Stomach (tissue), 9 donors: ENCODE results near the gene DNAAF8. TPM values are rescaled to one million over a fixed set of nuclear protein-coding genes. Genes with fewer than 3 reads are reported as not detected.

Source experiments
- DNase-seq, 2 donors: peaks; one replicate each; pipeline versions ENCODE4 v3.0.0 to v3.0.0-alpha.2; 2013 to 2019
- H3K27ac ChIP-seq, 5 donors: fragments of 200-600 bp in 4 of 5; sonication (generic) in 4 of 5; one replicate each; pipeline ENCODE4 v1.5.1; 2013 to 2019; ENCODE audit warnings: mild to moderate bottlenecking in 1 of 5, moderate library complexity in 1 of 5
- H3K27me3 ChIP-seq, 3 donors: fragments of 200-600 bp; sonication (generic); one replicate each; pipeline ENCODE4 v1.5.1; 2017 to 2019; ENCODE audit warnings: mixed run types in 1 of 3
- H3K36me3 ChIP-seq, 4 donors: fragments of 200-600 bp; sonication (generic); 1 replicate in 3 of 4; 2 replicates in 1 of 4; pipeline ENCODE4 v1.5.1; 2016 to 2019
- H3K4me1 ChIP-seq, 4 donors: fragments of 200-600 bp; sonication (generic); one replicate each; pipeline ENCODE4 v1.5.1; 2016 to 2019
- H3K4me3 ChIP-seq, 4 donors: fragments of 200-600 bp; sonication (generic) in 3 of 4; one replicate each; pipeline ENCODE4 v1.5.1; 2016 to 2019; ENCODE audit warnings: mild to moderate bottlenecking in 1 of 4
- H3K9me3 ChIP-seq, 4 donors: fragments of 200-600 bp; sonication (generic); one replicate each; pipeline ENCODE4 v1.5.1; 2016 to 2019
- EP300 ChIP-seq: sonication (generic); formaldehyde crosslinking; IDR thresholded peaks from one replicate; pipeline ENCODE4 v1.6.1; 2017; ENCODE audit warnings: antibody characterized with exemption
- POLR2A ChIP-seq, 4 donors: fragments of 450-650 bp; IDR thresholded peaks; one replicate each; pipeline ENCODE4 v1.6.1; 2016; ENCODE audit warnings: antibody characterized with exemption in 4 of 4, control low read depth in 2 of 4, mild to moderate bottlenecking in 1 of 4, moderate library complexity in 1 of 4
- POLR2AphosphoS5 ChIP-seq, 3 donors: sonication (generic); formaldehyde crosslinking; IDR thresholded peaks; one replicate each; pipeline ENCODE4 v1.6.1; 2016; ENCODE audit warnings: antibody characterized with exemption in 3 of 3
- WGBS, 5 donors: extraction: QIAGEN DNeasy Blood & Tissue Kit in 3 of 5; methylation state at CpG; one replicate each; pipeline versions ENCODE4 v1.1.5 to v1.1.7; 2013 to 2018; 5-methylcytosine and 5-hydroxymethylcytosine counted together
- intact Hi-C: fragments of 100-400 bp; cut with DNase I; formaldehyde crosslinking; loops from one replicate; pipeline ENCODE4 v1.15.1; 2023; ENCODE audit warnings: low total_unique reads
- polyA plus RNA-seq, 3 donors: library from polyadenylated mRNA; stranded (reverse); fragments of 200-250 nt; gene quantifications; one replicate each; pipeline ENCODE4 v1.2.3, GENCODE V29; 2013
- total RNA-seq, 5 donors: library from RNA; depleted of rRNA; stranded (reverse); fragments of >200 nt; gene quantifications; one replicate each; pipeline versions ENCODE4 v1.1.0 to v1.2.3, GENCODE V29; 2014 to 2016
- TF ChIP-seq, protein P1 (sequence below), 7 experiments: fragments of 450-650 bp in 4 of 7; fragments of 200-600 bp in 3 of 7; sonication (generic) in 3 of 7; IDR thresholded peaks; one replicate each; pipeline ENCODE4 v1.5.1; 2016 to 2019; ENCODE audit warnings: antibody characterized with exemption in 7 of 7, control low read depth in 2 of 7, mild to moderate bottlenecking in 1 of 7
- donor health status: healthy with polysubstance abuse.
- donor health status: Bipolar disorder and iron deficiency.
- donor health status: healthy.

DNAAF8 gene
- total and polyA plus RNA-seq, 8 donors, result 0.68 to 1.8 (median 1.2) TPM; not detected in 5

DNA sequence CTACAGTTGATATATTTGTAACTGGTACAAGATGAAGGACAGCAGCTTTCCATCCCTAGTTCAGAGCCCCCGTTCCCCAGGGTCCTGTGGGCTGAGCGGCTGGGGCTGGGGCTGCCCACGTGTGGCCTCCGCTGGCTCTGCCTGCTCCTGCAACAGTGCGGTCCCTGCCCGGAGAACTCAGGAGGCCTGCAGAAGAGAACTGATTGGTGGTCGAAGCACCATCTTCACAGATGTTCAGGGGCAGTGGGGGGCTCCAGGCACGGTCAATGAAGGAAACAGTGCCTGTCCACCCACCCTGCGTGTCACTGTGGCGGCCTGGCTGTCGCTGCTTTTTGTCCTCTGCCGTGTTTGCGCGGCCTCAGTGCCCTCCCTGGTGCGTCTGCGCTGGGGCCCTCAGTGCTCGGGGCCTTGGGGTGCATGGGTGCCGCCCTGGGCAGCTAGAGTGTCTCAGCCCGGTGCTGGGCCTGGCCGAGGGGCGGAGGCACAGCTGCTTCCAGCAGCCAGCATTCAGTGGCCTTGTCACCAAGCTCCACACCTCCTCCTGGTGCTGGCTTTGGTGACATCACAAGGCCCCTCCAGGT is 45.2 kb upstream of the DNAAF8 start:
- Histone ChIP-seq H3K27me3 (no peaks in the 10 kb centered on the region), H3K4me1 (peaks cover 11 to 27% (median 20%) of the 10 kb centered on the region in 4 donors), H3K36me3 (peaks cover 42 to 72% (median 66%) of the 10 kb centered on the region in 4 donors), H3K27ac (no peak overlapping the region), H3K4me3 (no peak overlapping the region), H3K9me3 (no peaks in the 10 kb centered on the region)
- DNase-seq, result no peak
- intact Hi-C loops, result no loop called here
- TF ChIP-seq EP300 (no peak), POLR2AphosphoS5 (IDR thresholded peaks at IDR 0.05) (no peak), POLR2A (IDR thresholded peaks at IDR 0.05) (no peak)
- TF ChIP-seq, protein P1, sequence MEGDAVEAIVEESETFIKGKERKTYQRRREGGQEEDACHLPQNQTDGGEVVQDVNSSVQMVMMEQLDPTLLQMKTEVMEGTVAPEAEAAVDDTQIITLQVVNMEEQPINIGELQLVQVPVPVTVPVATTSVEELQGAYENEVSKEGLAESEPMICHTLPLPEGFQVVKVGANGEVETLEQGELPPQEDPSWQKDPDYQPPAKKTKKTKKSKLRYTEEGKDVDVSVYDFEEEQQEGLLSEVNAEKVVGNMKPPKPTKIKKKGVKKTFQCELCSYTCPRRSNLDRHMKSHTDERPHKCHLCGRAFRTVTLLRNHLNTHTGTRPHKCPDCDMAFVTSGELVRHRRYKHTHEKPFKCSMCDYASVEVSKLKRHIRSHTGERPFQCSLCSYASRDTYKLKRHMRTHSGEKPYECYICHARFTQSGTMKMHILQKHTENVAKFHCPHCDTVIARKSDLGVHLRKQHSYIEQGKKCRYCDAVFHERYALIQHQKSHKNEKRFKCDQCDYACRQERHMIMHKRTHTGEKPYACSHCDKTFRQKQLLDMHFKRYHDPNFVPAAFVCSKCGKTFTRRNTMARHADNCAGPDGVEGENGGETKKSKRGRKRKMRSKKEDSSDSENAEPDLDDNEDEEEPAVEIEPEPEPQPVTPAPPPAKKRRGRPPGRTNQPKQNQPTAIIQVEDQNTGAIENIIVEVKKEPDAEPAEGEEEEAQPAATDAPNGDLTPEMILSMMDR (IDR thresholded peaks at IDR 0.05), result no peak
- WGBS, 5 donors, result 84 to 91% (median 87%) methylated on average over 12 to 21 of the region's 21 CpGs

DNA sequence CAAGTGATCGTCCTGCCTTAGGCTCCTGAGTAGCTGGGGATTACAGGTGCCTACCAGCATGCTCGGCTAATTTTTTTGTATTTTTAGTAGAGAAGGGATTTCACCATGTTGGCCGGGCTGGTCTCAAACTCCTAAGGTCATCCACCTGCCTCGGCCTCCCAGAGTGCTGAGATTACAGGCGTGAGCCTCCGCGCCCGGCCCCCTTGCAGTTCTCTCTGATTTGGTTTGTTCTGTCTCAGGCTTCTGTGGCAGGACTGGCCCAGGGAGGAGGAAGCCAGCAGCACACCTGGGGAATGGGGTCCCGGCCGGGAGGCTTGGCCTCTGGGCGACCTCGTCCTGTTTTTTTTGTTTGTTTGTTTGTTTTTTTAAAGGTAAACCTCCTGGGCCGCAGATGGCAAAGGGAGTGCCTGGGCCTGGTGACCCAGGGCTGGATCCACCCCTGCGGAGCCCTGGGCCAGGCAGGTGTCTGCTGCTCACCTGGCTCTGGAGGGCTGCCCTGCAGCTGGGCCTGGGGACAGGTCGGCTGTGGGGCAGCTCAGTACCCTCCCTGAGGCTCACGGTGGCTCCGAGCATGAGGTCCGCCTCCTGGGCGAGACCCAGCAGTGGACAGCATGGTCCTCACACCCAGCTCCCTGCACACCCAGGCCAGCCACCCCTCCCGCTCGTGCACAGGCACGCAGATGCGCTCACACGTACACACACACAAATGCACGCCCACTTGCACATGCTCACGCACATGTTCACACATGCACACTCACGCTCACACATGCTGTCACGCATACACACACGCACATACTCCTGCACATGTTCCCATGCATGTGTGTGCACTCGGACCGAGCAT is 44.3 kb upstream of the DNAAF8 start:
- 78 to 82% (median 79%) methylated on average over 28 to 31 of the region's 31 CpGs for WGBS, 5 donors
- no peak overlapping the region for H3K4me3 ChIP-seq
- peaks cover 20 to 36% (median 29%) of the 10 kb centered on the region in 4 donors for H3K4me1 ChIP-seq
- no peaks in the 10 kb centered on the region for H3K27me3 ChIP-seq
- peak in 1 of 2 donors; percentile 13 for DNase-seq
- peaks cover 33 to 67% (median 60%) of the 10 kb centered on the region in 4 donors for H3K36me3 ChIP-seq
- intact Hi-C loops, result no loop called here
- H3K9me3 ChIP-seq, result no peaks in the 10 kb centered on the region
- no peak overlapping the region for H3K27ac ChIP-seq
- TF ChIP-seq, protein P1 (IDR thresholded peaks at IDR 0.05), result no peak
- TF ChIP-seq EP300 (no peak), POLR2A (IDR thresholded peaks at IDR 0.05) (no peak), POLR2AphosphoS5 (IDR thresholded peaks at IDR 0.05) (no peak)

DNA sequence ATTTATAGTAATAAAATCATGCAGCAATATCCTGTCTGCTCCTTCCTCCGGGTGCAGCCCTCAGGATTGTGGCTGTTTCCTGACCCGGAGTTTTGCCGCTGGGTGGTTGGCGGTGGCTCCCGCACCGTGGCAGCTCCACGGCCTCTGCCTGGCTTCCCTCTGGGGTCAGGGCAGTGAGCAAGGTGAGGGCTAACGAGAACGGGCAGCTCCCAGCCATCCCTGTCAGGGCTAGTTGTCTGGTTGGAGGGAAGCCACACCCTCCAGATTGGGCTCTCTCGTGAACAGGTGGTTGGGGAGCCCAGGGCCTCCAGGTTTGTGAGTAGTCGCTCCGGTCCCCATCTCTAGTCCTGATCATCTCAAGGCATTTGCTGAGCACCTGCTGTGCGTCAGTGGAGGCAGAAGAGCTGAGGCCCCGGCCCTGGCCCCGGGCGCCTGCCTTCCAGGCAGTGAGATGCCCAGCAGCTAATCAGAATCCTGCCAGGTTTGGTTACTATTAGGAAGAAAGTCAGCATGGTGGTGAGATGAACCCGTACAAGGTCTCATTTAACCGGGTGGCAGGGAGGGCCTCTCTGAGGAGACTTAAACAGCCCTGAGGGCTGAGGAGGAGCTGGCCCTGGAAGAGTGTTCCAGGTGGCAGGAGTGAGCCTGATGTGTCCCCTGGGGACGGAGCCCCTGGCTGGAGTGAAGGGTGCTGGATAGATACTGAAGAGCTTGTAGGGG is 43.2 kb upstream of the DNAAF8 start:
- H3K36me3 ChIP-seq, result peaks cover 30 to 67% (median 60%) of the 10 kb centered on the region in 4 donors
- no peak for TF ChIP-seq EP300
- no peak for TF ChIP-seq POLR2AphosphoS5 (IDR thresholded peaks at IDR 0.05)
- TF ChIP-seq POLR2A (IDR thresholded peaks at IDR 0.05), result no peak
- TF ChIP-seq, protein P1 (IDR thresholded peaks at IDR 0.05), result no peak
- H3K4me1 ChIP-seq, result peaks cover 25 to 46% (median 39%) of the 10 kb centered on the region in 4 donors
- DNase-seq, result peak in 1 of 2 donors; percentile 11
- H3K27ac ChIP-seq, result no peak overlapping the region
- intact Hi-C loops, result no loop called here
- 67 to 77% (median 73%) methylated on average over 11 to 19 of the region's 19 CpGs for WGBS, 5 donors
- no peaks in the 10 kb centered on the region for H3K9me3 ChIP-seq
- H3K4me3 ChIP-seq, result no peak overlapping the region
- H3K27me3 ChIP-seq, result no peaks in the 10 kb centered on the region
